Islet precursor cell (in vitro differentiated cells): ENCODE measurements around the gene MROH8.

ENCODE experiments used
- DNase-seq: peaks from one replicate; pipeline ENCODE4 v3.0.0-alpha.2; 2018

The MROH8 gene

DNA sequence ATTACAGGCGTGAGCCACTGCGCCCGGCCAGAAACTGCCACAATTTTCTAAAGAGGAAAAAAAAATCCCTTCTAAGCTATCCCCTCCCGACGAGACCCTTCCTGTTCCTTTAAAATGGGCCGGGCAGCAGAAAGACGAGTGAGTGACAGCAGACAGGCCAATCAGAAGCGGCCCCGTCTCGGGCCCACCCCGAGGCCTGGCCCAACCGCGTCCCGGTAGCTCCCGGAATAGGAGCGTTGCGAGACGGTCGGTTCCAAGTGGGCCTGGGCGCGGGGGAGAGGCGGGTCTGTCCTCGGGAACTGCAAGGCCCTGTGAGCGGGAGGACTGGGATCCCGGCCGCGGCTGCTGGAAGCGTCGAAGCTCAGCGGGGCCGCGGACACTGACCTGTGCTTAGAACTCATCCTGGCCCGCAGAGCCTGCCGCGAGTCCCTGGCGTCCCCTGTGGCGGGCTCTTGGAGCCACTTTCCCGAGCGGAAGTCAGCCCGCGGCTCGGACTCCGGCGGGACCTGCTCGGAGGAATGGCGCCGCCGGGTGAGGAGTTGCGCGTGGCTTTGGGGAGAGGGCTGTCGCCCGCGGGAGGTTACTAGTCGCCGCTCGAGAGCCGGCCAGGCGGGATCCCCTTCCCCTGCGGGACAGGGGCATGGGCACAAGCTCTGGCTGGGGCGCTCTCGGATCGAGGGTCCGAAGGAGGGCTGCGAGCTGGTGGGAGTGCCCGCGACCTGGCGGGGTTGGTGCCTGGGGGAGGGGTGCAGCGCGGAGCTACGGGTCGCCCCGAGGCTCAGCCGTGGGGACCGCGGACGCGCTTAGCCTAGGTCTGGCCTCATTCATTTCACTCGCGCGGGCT is at the start of gene MROH8, which contains the start of gene RPN2:
MROH8 (minus strand) TSS at position 710 of the 844 bp plus-strand sequence.
RPN2 (plus strand) TSS at position 492 of the 844 bp plus-strand sequence; CDS start at position 519, 27 bp downstream.
- peak; percentile 99 for DNase-seq

DNA sequence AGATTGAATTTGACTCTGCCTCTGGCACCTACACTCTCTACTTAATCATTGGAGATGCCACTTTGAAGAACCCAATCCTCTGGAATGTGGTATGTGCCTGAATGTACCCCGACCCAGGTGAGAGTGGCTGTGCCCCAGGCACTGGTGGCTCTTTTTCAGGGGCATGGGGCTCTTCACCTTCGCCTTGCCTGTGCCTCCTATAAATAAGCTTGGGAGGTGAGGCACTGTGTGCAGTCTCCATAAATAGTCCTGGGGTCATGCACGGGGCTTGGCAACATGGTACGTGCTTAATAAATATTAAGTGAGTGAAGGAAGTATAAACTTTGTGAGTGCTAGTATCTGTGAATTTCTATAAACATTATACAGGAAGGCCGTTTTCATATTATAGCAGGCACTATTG is 49.3 kb upstream of the MROH8 start:
- no peak for DNase-seq

DNA sequence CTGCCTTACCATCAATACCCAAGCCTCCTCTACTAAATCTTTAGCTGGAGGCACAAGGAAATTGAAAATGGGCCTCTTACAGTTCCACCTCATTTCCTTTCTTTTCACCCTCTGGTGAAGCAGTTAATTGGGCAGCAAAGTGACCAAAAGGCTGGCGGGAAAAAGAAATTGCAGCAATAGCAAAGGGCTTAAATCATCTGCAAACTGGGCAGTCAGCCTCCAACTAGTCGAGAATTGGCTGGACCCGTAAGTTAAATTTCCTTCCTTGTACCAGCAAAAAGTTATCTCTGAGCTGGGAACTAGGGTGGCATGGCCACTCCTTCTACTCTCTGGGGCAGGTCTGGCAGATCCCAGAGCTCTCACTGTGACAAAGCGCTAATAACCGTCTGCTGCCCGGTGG is 48.7 kb upstream of the MROH8 start:
- DNase-seq: no peak

DNA sequence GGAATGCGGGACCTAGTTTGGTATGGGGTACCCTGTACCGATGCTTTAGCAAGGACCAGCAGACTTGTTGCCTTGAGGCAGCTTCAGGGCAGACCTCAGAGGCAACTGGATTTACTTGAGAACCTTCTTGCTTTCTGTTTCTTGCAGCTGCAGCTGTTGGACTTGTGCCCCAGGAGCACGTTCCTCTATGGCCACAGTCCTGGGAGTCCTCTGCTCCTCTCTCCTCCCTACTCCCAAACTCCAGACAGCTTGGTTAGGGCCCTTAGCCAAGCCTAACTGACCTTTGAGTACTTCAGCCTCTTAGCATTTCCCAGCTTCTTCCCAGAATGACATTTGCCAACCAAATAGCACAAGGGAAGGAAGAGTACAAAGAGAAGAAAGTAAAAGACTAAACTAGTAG is 47.5 kb upstream of the MROH8 start:
- peak; percentile 25 for DNase-seq

DNA sequence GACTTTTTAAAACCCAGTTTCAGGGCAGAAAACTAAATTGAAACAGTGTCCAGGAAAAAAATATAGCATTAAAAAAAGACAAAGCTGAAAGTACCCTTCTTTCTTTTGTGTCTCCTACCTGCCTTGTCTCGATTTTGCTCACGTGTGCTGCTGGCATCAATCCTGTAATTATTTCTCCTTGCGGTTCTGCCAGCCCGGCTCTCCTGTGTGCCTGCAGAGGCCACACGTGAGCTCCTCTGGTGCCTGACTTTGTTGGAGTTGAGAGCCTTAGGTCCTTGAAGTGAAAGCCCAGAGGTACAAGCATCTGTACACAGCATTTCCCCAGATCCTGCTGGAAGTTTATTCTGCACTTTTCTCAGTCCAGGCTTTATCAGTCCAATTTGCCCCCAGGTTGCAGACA is 45.8 kb upstream of the MROH8 start:
- peak; percentile 32 for DNase-seq

DNA sequence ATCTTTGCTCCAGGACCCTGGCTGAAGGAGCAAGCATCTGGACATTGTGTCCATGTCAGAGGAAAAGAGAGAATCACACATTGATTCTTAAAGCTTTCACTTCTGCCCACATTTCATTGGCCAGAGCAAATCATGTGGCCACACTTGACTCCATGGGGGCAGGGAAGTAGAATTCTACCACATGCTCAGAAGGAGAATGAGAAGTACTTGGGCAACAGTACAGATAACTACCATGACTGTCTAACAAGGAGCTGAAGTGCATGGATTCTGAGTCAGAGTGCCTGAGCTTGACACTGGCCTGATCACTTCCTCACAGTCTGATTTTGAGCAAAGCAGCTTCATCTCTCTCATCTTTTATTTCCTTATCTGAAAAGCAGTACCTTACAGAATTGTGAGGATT is 43.7 kb upstream of the MROH8 start:
- peak; percentile 61 for DNase-seq

DNA sequence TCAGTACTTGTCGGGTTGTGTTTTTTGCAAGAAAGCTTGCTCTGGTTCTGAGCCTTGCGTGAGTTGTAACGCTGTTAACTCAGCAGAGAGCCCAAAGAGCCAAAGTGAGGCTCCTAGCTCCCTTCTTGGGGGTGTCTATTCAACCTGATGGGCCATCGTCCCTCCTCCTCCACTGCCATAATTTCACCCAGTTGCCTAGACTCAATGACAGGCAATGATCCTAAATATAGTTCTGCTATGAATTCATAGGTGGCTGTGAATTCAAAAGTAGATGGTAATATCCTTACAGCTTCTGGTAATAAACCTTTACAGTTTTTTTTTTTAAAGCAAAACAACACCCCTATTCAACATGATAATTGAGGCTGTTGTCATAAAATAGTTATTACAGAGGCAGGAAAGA is 42.7 kb upstream of the MROH8 start:
- DNase-seq: peak; percentile 19

DNA sequence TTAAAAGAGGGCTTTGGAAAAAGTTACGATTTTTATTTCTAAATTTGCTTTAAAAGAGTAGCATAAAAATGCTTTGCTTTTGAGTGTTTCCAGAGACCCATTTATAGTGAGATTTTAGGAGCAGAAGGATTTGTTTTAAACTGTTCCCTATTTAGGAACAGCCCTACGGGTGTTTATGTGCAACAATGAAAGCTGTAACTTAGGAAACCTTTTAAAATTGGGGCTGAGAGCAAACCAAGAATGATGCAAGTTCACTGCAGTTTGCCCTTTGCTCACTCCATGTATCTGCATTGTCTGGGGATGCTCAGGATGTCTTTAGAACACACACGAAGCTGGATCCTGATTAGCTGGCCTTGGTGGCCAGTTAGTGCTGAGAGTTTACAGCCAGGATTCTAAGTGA is 41.4 kb upstream of the MROH8 start:
- DNase-seq: peak; percentile 22

DNA sequence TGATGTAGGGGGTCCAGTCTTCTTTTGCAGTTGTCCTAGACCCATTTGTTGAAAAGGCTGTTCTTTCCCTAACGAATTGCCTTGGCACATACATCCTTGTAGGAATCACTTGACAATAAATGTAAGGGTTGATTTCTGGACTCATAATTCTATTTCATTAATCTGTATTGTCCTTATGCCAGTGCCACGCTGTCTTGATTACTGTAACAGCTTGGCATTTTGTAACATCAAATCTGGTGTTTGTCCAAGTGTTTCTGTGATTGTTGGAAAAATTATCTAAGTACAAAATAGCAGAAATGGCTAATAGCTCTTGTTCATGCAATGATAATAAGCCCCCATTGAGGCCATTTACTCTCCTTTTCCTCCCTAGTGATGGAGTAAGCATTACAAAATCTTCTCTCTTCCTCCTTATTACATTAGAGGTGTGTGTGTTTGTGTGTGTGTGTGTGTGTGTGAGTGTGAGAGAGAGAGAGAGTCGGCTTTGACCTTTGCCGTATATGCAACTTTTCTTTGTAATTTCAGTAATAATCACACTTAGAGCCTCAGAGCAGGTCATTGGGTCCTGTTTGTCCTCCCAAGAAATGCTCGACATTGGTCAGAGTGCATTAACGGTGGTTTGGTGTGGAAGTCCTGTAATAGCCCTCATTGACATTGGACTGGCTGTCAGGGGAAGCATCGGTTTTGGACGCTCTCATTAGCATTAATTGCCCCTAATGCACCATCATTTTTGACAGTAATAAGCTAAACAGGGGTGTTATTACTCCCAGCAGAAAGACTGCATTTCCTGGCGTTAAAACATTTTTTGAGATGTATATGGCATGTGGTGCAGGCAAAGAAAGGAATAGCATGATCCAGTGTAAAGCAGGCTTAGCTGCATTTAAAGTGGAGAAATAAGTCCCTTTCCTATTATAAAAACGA is 40.7 kb upstream of the MROH8 start:
- peak; percentile 33 for DNase-seq

DNA sequence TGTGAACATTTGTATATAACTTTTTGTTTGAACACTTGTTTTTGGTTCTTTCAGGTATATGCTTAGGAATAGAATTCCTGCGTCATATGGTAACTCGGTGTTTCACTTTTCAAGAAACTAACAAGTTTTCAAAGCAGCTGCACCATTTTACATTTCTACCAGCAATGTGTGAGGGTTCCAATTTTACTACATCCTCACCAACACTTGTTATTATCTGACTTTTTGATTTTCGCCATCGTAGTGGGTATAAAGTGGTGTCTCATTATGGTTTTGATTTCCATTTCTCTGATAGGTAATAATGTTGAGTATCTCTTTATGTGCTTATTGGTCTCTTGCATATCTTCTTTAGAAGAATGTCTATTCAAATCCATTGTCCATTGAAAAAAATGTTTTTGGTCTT is 39.6 kb upstream of the MROH8 start:
- DNase-seq: no peak

DNA sequence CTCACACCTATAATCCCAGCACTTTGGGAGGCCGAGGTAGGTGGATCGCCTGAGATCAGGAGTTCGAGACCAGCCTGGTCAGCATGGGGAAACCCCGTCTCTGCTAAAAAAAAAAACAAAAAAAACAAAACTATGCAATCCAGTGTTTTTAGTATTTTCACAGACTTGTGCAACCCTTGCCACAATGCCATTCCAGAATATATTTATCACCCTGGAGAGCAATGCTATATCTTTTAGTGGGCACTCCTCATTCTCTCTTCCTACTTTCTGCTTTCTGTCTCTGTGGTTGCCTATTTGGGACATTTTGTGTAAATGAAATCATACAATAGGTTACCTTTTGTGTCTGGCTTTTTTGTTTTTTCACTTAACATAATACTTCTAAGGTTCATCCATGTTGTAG is 39.1 kb upstream of the MROH8 start:
- peak; percentile 13 for DNase-seq

DNA sequence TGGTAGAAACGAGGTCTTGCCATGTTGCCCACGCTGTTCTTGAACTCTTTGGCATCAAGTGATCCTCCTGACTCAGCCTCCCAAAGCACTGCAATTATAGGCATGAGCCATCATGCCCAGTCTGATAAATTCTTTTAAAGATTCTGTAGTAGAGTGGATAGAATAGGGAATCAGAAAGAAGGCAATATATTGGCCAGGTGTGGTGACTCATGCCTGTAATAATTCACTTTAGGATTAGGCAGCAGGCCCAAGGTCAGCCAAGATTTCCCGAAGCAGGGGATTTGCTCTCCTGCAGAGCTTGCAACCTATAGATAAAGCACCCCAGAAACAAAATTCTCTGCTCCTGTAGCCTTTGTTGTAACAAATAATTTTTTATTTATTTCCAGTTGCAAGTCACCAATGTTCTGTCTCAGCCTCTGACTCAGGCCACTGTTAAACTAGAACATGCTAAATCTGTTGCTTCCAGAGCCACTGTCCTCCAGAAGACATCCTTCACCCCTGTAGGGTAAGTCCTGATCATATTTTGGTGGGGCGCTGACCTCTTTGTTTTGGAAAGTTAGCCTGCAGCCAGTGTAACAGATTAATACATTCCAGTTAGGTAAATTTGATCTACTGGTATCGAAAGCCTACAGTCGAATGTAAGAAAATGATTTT is 30.4 kb upstream of the MROH8 start:
- no peak for DNase-seq

DNA sequence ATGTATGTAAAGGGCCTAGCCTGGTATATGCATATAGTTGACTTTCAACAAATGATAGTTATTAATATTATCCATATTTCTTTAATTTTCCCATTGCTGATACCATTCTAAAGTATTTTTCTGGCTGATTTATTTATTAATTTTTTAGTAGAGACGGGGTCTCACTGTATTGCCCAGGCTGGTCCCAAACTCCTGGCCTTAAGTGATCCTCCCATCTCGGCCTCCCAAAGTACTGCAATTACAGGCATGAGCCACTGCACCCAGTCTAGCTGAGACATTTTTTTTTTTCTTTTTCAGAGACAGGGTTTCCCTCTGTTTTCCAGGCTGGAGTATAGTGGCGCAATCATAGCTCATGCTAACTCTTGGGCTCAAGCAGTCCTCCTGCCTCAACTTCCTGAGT is 29.8 kb upstream of the MROH8 start:
- no peak for DNase-seq

DNA sequence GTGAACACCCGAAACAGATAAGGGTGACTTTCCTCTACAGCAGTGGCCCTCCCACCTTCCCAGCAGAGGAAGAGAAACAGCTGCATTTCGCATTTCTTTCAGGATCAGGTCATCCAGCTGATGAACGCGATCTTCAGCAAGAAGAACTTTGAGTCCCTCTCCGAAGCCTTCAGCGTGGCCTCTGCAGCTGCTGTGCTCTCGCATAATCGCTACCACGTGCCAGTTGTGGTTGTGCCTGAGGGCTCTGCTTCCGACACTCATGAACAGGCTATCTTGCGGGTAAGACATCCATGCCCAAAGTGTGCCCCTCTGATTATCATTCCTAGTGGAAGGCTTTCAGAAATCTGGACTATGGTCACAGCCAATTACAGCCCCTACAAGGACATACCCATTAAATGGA is 27.8 kb upstream of the MROH8 start:
- no peak for DNase-seq

DNA sequence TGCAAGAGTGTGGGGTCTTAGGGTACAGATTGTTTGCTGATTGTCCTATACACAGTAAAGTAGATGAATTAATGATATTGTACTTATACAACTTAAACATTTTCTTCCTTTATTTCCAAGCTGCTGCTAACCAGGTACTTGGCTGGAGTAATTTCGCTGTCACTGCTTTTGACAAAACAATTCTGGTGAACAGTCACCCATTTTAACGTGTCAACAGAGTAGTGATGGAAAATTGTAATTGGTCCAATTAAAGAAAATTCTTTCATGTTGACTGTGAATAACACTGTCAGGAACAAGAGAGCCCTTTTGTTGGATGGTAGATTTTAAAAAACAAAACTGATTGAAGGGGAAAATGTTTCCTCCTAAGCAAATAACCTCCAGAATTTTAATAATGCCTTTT is 26.4 kb upstream of the MROH8 start:
- no peak for DNase-seq

DNA sequence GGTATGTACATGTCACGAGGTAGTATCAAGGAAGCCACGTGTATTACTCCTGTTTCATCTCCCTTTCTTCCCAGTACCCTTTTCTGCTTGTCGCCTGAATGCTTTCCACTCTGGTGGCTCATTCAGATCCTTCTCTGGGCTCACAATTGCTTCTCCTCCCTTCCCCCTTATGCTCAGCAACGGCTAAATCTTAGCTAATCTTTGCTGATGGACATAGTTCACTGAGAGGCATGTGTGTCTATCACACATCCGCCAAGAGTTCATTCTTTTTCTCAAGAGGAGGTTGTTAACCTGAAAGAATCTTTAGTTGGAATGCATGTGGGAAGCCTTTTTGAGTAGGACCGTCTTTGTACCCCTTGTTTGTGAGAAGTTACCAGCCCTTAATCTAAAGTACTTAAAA is 25.8 kb upstream of the MROH8 start:
- no peak for DNase-seq

DNA sequence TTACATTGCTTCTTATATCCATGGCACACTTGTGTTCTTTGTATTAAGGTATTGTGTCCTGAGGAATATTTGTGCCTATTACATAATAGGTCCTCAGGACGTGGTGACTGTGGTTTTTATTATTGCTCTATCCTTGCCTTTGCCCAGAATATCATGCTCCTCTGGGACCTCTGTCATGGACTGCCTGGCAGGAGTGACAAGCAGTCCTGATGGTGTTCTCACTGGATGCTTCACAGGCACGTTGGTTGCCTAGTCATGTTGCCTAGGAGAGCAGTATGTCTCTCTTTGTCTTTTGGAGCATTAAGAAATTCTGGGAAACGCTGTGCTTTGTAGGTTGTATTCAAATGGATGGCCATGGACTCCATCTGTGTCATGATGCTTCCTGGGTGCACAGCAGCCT is 24.7 kb upstream of the MROH8 start:
- DNase-seq: no peak

DNA sequence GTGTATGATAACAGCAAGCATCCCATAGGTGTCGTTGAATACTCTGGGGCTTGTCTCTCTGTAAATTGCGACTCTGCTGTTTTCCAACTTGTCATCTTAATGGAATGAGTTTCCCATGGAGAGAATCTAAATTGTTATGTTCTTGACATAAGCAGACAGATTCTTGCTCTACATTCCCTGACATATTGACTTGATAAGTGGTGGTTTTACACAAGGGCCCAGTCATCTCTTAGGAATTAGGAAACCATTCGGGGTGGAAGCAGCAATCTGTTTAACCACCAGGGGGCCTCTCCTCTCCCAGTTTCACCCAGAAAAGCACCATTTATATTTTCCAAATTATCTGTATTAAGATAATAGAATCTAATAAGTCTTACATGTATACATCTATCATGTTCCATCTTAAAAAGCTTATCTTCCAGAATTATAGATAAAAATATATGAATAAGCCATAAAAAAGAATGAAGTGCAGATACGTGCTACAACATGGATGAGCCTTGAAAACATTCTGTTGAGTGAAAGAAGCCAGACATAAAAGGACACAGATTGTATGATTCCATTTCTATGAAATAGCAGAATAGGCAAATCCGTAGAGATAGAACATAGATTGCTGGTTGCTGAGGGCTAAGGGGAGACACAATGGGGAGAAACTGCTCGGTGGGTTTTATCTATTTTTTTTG is 23.1 kb upstream of the MROH8 start:
- DNase-seq: peak; percentile 78

DNA sequence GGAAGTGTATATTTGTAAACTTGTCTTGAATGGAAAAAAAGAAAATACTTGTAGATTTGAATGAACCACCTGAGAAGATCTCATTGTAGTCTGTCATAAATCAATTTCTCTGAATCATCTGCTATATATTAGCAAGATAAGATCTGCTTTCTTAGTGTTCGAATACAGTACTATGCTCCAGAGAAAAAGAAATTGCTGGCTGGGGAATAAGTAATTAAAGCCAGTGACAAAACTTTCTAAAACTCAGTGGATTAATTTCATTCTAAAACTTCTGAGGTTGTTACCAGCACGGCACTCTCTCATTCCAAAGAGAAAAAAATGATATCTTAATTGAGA is 22.4 kb upstream of the MROH8 start:
- no peak for DNase-seq

DNA sequence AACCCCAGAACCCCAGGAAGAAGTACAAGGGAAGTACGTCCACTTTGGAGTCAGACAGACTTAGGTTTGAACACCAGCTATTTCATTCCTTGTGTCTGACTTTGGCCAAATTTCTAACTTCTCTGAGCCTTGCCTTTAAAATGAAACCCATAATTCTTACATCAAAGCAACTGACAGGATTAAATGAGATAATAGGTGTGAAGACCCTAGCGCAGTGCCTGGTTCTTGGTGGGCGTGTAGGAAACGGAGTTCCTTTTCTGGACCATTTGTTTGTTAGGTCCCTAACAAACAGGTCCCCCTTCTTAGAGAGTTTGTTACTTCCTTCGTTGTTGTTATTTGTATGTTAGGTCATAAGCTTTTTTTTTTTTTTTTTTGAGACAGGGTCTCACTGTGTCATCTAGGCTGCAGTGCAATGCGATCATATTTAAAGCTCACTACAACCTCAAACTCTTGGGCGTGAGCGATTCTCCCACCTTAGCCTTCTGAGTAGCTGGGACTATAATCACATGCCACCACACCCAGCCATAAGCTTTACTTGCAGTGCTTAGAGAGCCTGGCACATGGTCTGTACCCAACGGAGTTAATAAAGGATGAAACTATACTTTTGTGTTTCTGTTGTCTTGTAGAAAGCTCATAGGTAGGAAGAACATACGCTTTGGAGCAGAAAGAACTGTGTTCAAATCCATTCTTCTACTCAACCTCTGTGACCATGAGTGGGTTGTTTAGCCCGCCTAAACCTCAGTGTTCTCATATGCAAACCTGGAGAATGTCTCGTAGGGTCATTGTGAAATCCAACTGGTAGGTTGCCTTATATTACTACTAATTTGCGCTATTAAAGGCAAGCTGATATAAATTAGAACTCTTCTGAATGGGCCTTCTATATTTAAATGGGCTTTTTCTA is 21.8 kb upstream of the MROH8 start:
- DNase-seq: no peak

DNA sequence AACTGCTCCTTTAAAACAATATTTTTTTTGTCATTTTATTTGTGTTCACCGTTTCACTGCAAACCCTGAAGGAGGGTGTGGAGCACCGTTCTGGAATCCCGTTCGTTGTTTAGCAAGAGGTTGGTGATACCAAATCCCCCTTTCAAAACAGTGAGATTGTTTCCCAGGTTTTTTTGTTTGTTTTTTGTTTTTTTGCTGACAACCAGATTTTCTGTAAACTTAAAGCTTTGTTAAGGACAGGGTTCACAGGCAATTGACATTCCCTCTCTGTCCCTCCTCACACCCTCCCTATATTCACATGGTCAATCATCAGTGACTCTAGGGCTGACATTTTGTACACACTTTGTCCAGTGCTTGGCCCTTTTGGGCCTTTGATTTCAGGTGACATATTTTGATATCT is 21.0 kb upstream of the MROH8 start:
- DNase-seq: no peak
